Middle frontal gyrus (tissue), 1 donor: ENCODE data around the gene CTIF.

ENCODE experiments used
- DNase-seq: peaks from one replicate; pipeline ENCODE4 v3.0.0-alpha.2; 2015; ENCODE audit warnings: low spot score; ENCODE audit errors: extremely low spot score

The CTIF gene

GRCh38 chr18:48551100-48551499 lies 12.3 kb downstream of the CTIF start:
- no peak for DNase-seq

GRCh38 chr18:48552130-48552529 lies 13.3 kb downstream of the CTIF start:
- no peak for DNase-seq

- no peak for DNase-seq
These were observed 14.4 kb downstream of the CTIF start for GRCh38 chr18:48553236-48553635.

- no peak for DNase-seq
These were observed 16.0 kb downstream of the CTIF start for GRCh38 chr18:48554610-48555400.

- no peak for DNase-seq
These were observed 16.7 kb downstream of the CTIF start for GRCh38 chr18:48555465-48555995.

GRCh38 chr18:48557640-48558174 lies 18.9 kb downstream of the CTIF start:
- no peak for DNase-seq

- DNase-seq = no peak
These were observed 19.4 kb downstream of the CTIF start for GRCh38 chr18:48558248-48558647.

GRCh38 chr18:48560491-48560890 lies 21.7 kb downstream of the CTIF start:
- no peak for DNase-seq

GRCh38 chr18:48562075-48562474 lies 23.2 kb downstream of the CTIF start:
- no peak for DNase-seq

GRCh38 chr18:48563027-48563426 lies 24.2 kb downstream of the CTIF start:
- DNase-seq = no peak

GRCh38 chr18:48564139-48564538 lies 25.3 kb downstream of the CTIF start:
- no peak for DNase-seq

- no peak for DNase-seq
These were observed 26.3 kb downstream of the CTIF start for GRCh38 chr18:48565105-48565504.

GRCh38 chr18:48566589-48566988 lies 27.8 kb downstream of the CTIF start:
- DNase-seq = no peak

- no peak for DNase-seq
These were observed 28.6 kb downstream of the CTIF start for GRCh38 chr18:48567388-48567787.

- no peak for DNase-seq
These were observed 30.5 kb downstream of the CTIF start for GRCh38 chr18:48569139-48569914.

GRCh38 chr18:48569915-48570264 lies 31.1 kb downstream of the CTIF start:
- DNase-seq = no peak

- no peak for DNase-seq
These were observed 31.5 kb downstream of the CTIF start for GRCh38 chr18:48570313-48570712.

- no peak for DNase-seq
These were observed 33.0 kb downstream of the CTIF start for GRCh38 chr18:48571639-48572384.

- no peak for DNase-seq
These were observed 33.7 kb downstream of the CTIF start for GRCh38 chr18:48572402-48573126.

GRCh38 chr18:48573632-48574283 lies 34.9 kb downstream of the CTIF start:
- no peak for DNase-seq
